ENCODE results near the gene RINL.

Gene RINL

DNA sequence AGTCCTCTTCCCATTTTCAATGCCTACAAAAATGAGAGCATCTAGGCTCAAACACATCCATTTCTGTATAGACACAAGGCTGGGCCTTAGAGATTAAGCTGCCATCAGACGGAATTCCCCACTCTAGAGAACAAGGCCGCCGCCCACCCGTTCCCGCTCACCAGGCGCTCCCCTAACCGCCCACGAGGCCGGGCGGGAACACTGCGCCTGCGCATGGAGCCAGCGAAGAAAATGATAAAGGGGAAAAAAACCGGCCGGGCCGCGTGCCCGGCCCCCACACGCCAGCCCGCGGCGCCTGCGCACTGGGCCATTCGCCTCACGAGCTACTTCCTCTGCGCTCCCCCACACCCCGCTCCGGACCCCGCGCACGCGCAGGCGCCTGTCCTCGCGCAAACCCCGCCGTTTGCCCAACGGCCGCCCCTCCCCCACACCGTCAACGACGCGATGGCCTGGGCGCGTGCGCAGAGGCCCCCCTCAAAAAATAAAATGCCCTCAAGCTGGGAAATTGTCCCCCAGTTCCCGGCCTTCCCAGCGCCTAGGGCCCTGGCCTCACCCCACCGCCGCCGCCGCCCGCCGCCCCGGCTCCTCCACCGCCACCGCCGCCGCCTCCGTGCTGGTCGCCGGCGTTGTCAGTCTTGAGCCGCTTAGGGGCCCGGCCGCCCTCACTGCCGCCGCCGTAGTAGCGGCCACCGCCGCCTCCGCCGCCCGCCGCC lies 28.8 kb downstream of the RINL start:
- no peak for TF ChIP-seq CTCF (IDR thresholded peaks at IDR 0.05; ENCODE audit: borderline replicate concordance, control extremely low read depth, extremely low read depth, insufficient read depth, missing control alignments)
- in situ Hi-C loops (cut with MboI; ENCODE audit: low sequenced_read_pairs, unreplicated experiment): no loop called here
- peak; percentile 97 for DNase-seq (ENCODE audit: low spot score)

- in situ Hi-C loops (cut with MboI; ENCODE audit: low sequenced_read_pairs, unreplicated experiment): no loop called here
- DNase-seq (ENCODE audit: low spot score): no peak
- no peak for TF ChIP-seq CTCF (IDR thresholded peaks at IDR 0.05; ENCODE audit: borderline replicate concordance, control extremely low read depth, extremely low read depth, insufficient read depth, missing control alignments)
These were observed 29.6 kb downstream of the RINL start for GRCh38 chr19:38848299-38849146.

DNA sequence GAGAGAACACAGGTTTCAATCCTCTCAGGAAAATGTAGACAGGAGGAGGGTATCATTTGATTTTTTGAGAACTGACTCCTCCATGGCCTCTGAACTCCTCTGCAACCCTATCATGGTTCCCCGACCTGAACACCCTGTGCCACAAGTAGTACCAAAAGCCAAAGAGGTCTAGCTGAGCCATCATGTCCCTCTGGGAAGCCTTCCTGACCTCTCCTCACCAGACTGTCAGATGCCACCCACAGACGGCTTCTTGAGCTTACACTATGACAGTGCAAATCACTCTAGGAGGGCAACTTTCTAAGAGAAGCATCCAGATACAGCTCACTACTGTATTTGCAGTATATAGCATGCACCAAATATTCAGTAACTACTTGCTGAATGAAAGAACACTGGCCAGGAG lies 32.0 kb downstream of the RINL start:
- no peak for DNase-seq (ENCODE audit: low spot score)
- in situ Hi-C loops (cut with MboI; ENCODE audit: low sequenced_read_pairs, unreplicated experiment): no loop called here
- TF ChIP-seq CTCF (IDR thresholded peaks at IDR 0.05; ENCODE audit: borderline replicate concordance, control extremely low read depth, extremely low read depth, insufficient read depth, missing control alignments): no peak

- no peak for DNase-seq (ENCODE audit: low spot score)
- in situ Hi-C loops (cut with MboI; ENCODE audit: low sequenced_read_pairs, unreplicated experiment): no loop called here
- no peak for TF ChIP-seq CTCF (IDR thresholded peaks at IDR 0.05; ENCODE audit: borderline replicate concordance, control extremely low read depth, extremely low read depth, insufficient read depth, missing control alignments)
These were observed 32.6 kb downstream of the RINL start for GRCh38 chr19:38845374-38846024.

GRCh38 chr19:38844093-38844686 lies 33.9 kb downstream of the RINL start:
- TF ChIP-seq CTCF (IDR thresholded peaks at IDR 0.05; ENCODE audit: borderline replicate concordance, control extremely low read depth, extremely low read depth, insufficient read depth, missing control alignments): no peak
- DNase-seq (ENCODE audit: low spot score): no peak
- in situ Hi-C loops (cut with MboI; ENCODE audit: low sequenced_read_pairs, unreplicated experiment): no loop called here

DNA sequence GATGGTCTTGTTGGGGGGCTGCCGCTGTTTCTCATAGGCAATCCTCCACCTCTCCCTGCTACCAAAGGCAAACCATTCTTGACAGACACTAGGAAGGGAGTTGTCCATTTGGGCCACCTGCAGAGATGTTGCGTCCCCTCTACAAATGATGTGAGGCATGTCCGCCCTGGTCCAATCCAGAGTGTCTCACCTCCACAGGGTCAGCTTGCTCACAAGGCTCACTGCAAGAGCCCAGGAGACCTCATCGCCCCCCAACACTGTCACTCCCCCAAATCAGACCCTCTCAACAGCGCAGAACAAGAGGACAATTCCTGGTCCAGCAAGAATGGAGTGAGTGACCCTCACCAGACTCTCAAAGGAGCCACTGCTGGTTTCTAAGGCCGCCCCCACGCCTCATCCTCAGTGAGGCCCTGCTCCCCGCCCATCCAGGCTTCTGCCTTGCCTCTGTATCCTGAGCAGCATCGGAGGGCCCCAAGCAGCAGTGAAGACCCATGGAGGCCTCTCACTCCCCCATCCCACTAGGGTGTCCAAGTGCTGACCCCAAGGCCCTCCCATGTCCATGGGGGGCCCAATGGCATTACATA lies 34.8 kb downstream of the RINL start:
- in situ Hi-C loops (cut with MboI; ENCODE audit: low sequenced_read_pairs, unreplicated experiment): no loop called here
- no peak for DNase-seq (ENCODE audit: low spot score)
- TF ChIP-seq CTCF (IDR thresholded peaks at IDR 0.05; ENCODE audit: borderline replicate concordance, control extremely low read depth, extremely low read depth, insufficient read depth, missing control alignments): no peak
